DND-41 (cell line): ENCODE measurements around the gene PHKG2.
A peak's percentile ranks its signal among the peaks of the same experiment; 100 is the strongest.
"Not testable (repeated sequence)": the region's sequence is repeated elsewhere in the genome, so short reads cannot be mapped to it uniquely, and the experiment has no call there.

ENCODE experiments used
- ATAC-seq: fragments of 200-7000 bp; cut with Tn5 transposase; 3 replicates; pipeline ENCODE4 v1.9.1; 2021; ENCODE audit warnings: low read depth; ENCODE audit not compliant: insufficient read depth
- DNase-seq: peaks from one replicate; pipeline ENCODE4 v3.0.0-alpha.2; 2020
- H2AFZ ChIP-seq: 2 replicates; pipeline ENCODE4 v1.6.0; 2012; ENCODE audit warnings: low read depth, low read length
- H3K27ac ChIP-seq: 2 replicates; pipeline ENCODE4 v1.5.1; 2012; ENCODE audit warnings: low read length, inconsistent platforms
- H3K27me3 ChIP-seq: fragments of 200-600 bp; sonication (generic); 2 replicates; pipeline ENCODE4 v1.6.0; 2012; ENCODE audit warnings: low read length, mild to moderate bottlenecking, inconsistent platforms; ENCODE audit not compliant: insufficient read depth, poor library complexity
- H3K36me3 ChIP-seq: 2 replicates; pipeline ENCODE4 v1.5.1; 2012; ENCODE audit warnings: low read length, inconsistent platforms; ENCODE audit not compliant: insufficient read depth
- H3K4me1 ChIP-seq: 2 replicates; pipeline ENCODE4 v1.5.1; 2012; ENCODE audit warnings: mild to moderate bottlenecking, low read length; ENCODE audit not compliant: insufficient read depth
- H3K4me2 ChIP-seq: 2 replicates; pipeline ENCODE4 v1.6.0; 2012; ENCODE audit warnings: mild to moderate bottlenecking, moderate library complexity, low read length, inconsistent platforms; ENCODE audit not compliant: insufficient read depth
- H3K4me3 ChIP-seq, 2 experiments: fragments of 200-600 bp in 1 of 2; shearing (Covaris generic) in 1 of 2; 2 replicates each; pipeline ENCODE4 v1.5.1; 2012 to 2016; ENCODE audit warnings: inconsistent platforms in 2 of 2, low read length in 2 of 2, mild to moderate bottlenecking in 2 of 2, low read depth in 1 of 2, moderate library complexity in 1 of 2
- H3K79me2 ChIP-seq: 2 replicates; pipeline ENCODE4 v1.6.0; 2012; ENCODE audit warnings: low read length, inconsistent platforms; ENCODE audit not compliant: insufficient read depth
- H3K9ac ChIP-seq: 2 replicates; pipeline ENCODE4 v1.6.0; 2012; ENCODE audit warnings: low read depth, mild to moderate bottlenecking, inconsistent platforms, low read length, moderate library complexity
- H3K9me3 ChIP-seq: 2 replicates; pipeline ENCODE4 v1.5.1; 2012; ENCODE audit warnings: low read length, moderate library complexity, mild to moderate bottlenecking, inconsistent platforms; ENCODE audit not compliant: insufficient read depth, severe bottlenecking
- H4K20me1 ChIP-seq: 2 replicates; pipeline ENCODE4 v1.6.0; 2012; ENCODE audit warnings: low read length; ENCODE audit not compliant: insufficient read depth
- CTCF ChIP-seq: IDR thresholded peaks from 2 replicates; pipeline ENCODE4 v1.5.1; 2012; ENCODE audit warnings: borderline replicate concordance, low read length, moderate library complexity, mild to moderate bottlenecking; ENCODE audit not compliant: poor library complexity, severe bottlenecking; ENCODE audit errors: extremely low read depth
- EZH2 ChIP-seq: IDR thresholded peaks from 3 replicates; pipeline ENCODE4 v1.6.1; 2012; ENCODE audit warnings: borderline replicate concordance, low read depth, mild to moderate bottlenecking, moderate library complexity, low read length, inconsistent platforms; ENCODE audit not compliant: severe bottlenecking

Gene PHKG2

GRCh38 chr16:30700491-30700890 is 47.7 kb upstream of the PHKG2 start:
- Histone ChIP-seq H3K9ac (no peak overlapping the region), H3K79me2 (peaks cover 60% of the 10 kb centered on the region), H3K4me3 (no peak overlapping the region), H3K4me1 (peaks cover 32% of the 10 kb centered on the region), H3K9me3 (no peaks in the 10 kb centered on the region), H3K27ac (no peak overlapping the region), H3K27me3 (no peaks in the 10 kb centered on the region), H4K20me1 (peaks cover 24% of the 10 kb centered on the region; the same call in 1 of the 2 replicates), H2AFZ (no peak overlapping the region), H3K4me2 (peak overlapping the region; percentile 63; the same call in 1 of the 2 replicates), H3K36me3 (peaks cover 62% of the 10 kb centered on the region)
- DNase-seq: no peak
- ATAC-seq: no peak
- TF ChIP-seq EZH2: no peak
- no peak for TF ChIP-seq CTCF

GRCh38 chr16:30700971-30701370 is 47.3 kb upstream of the PHKG2 start:
- Histone ChIP-seq H3K4me3 (no peak overlapping the region), H4K20me1 (peaks cover 26% of the 10 kb centered on the region; the same call in 1 of the 2 replicates), H2AFZ (no peak overlapping the region), H3K27me3 (no peaks in the 10 kb centered on the region), H3K79me2 (peaks cover 62% of the 10 kb centered on the region), H3K9ac (no peak overlapping the region), H3K4me1 (peaks cover 32% of the 10 kb centered on the region), H3K4me2 (peak overlapping the region; percentile 63; the same call in 1 of the 2 replicates), H3K36me3 (peaks cover 66% of the 10 kb centered on the region), H3K9me3 (no peaks in the 10 kb centered on the region), H3K27ac (no peak overlapping the region)
- ATAC-seq: no peak
- DNase-seq: no peak
- TF ChIP-seq CTCF: no peak
- TF ChIP-seq EZH2: no peak

GRCh38 chr16:30703071-30703470 is 45.2 kb upstream of the PHKG2 start:
- not testable (repeated sequence) for DNase-seq, H3K4me2 ChIP-seq, H3K9ac ChIP-seq, H3K27me3 ChIP-seq, H3K4me3 ChIP-seq, H3K9me3 ChIP-seq, ATAC-seq, H3K27ac ChIP-seq, H2AFZ ChIP-seq
- Histone ChIP-seq H3K79me2 (peaks cover 65% of the 10 kb centered on the region), H4K20me1 (peaks cover 28% of the 10 kb centered on the region; the same call in 1 of the 2 replicates), H3K4me1 (peaks cover 22% of the 10 kb centered on the region), H3K36me3 (peaks cover 87% of the 10 kb centered on the region)

GRCh38 chr16:30703971-30704370 is 44.3 kb upstream of the PHKG2 start:
- Histone ChIP-seq H2AFZ (no peak overlapping the region), H3K36me3 (peaks cover 96% of the 10 kb centered on the region), H3K79me2 (peaks cover 61% of the 10 kb centered on the region), H3K4me3 (no peak overlapping the region), H3K9ac (no peak overlapping the region), H3K9me3 (no peaks in the 10 kb centered on the region), H3K27me3 (no peaks in the 10 kb centered on the region), H3K4me1 (peaks cover 22% of the 10 kb centered on the region), H3K27ac (no peak overlapping the region), H3K4me2 (no peak overlapping the region), H4K20me1 (peaks cover 29% of the 10 kb centered on the region; the same call in 1 of the 2 replicates)
- DNase-seq (no peak), ATAC-seq (no peak)
- TF ChIP-seq CTCF: no peak
